ENCODE measurements around the gene LYSET.
"Not testable (repeated sequence)": the region's sequence is repeated elsewhere in the genome, so short reads cannot be mapped to it uniquely, and the experiment has no call there.

LYSET gene

GRCh38 chr14:93169619-93170018, 15.5 kb upstream of the LYSET start:
- not testable (repeated sequence) for DNase-seq

- DNase-seq = not testable (repeated sequence)
These were observed 15.0 kb upstream of the LYSET start for GRCh38 chr14:93170141-93170540.

DNA sequence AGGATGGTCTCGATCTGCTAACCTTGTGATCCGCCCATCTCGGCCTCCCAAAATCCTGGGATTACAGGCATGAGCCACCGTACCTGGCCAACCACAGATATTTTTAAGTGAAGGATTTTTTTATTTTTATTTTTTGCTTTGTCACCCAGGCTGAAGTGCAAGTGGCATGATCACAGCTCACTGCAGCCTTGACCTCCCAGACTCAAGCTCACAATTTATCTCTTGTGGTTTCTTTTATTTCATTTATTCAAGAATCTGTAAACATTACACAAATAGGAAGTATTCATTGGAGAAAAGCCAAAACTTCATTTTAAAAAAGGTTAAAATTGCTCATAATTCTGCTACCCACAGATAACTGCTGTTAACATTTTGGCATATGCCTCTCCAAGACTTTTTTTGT, 13.7 kb upstream of the LYSET start:
- DNase-seq = no peak

- no peak for DNase-seq
These were observed 11.1 kb upstream of the LYSET start for GRCh38 chr14:93173943-93174395.

DNA sequence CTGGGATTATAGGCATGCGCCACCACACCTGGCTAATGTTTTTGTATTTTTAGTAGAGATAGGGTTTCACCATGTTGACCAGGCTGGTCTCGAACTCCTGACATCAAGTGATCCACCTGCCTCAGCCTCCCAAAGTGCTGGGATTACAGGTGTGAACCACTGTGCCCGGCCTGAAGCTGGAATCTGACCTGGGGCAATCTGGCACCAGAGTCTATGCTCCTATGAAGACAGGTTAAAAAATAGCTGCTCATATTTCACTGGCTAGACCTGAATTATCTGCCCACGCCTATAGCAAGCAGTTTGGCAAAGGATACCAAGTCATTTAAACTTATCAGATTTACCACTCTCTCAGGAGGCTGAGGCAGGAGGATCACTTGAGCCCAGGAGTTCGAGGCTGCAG, 10.4 kb upstream of the LYSET start:
- DNase-seq = not testable (repeated sequence)

DNA sequence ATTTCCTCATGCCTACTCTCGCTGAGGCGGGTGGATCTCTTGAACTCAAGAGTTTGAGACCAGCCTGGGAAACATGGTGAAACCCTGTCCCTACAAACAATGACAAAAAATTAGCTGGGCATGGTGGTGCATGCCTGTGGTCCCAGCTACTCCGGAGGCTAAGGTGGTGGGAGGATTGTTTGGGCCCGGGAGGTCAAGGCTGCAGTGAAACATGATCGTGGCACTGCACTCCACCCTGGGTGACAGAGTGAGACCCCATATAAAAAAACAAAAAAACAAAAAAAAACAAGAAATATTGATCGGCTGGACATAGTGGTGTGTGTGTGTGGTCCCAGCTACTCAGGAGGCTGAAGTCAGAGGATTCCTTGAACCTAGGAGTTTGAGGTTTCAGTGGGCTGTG, 9.6 kb upstream of the LYSET start:
- no peak for DNase-seq

GRCh38 chr14:93183596-93184317, 1.4 kb upstream of the LYSET start:
- no peak for DNase-seq

DNA sequence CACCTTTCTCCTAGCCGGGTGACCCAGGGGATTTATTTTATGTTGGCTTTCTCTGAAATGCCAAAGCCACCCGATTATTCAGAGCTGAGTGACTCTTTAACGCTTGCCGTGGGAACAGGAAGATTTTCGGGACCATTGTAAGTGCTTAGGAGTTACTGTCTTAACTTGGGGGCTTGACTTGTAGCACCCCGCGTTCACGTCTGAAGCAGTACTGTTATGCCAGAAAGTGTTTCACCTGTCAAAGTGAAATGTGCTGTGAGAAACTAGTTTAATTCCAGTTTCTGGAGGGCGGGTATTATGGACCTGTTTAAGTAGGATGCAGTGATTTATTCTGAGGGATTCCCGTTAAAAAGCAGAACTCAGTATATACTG, 218 bp downstream of the LYSET start:
- no peak for DNase-seq

DNA sequence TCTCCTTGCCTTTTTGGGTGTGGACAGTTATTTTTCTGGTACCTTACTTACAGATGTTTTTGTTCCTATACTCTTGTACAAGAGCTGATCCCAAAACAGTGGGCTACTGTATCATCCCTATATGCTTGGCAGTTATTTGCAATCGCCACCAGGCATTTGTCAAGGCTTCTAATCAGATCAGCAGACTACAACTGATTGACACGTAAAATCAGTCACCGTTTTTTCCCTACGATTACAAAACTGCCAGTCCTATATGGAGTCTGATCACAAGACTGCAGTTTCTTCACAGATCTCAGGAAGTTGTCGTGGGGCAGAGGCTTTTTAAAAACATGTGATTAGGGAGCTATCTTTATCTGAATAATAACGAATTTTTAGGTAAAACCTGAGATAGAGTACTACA, 1.3 kb downstream of the LYSET start:
- DNase-seq = peak; percentile 91

DNA sequence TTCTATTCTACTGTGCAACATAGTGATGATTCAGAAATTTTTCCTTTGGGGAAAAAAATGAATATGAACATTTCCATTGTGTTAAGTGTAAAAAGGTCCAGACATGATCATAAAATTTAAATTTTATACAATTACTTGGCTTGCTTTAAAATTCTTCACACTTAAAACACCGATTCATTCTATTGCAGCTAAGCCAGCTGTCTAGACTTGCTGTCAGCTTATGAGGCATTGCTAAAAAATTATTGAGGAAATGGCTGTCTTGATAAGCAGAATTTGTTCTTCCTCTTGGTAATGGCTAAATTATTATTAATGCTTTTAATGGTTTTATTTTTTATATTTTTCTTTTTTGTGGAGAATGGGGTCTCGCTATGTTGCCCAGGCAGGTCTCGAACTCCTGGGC, 1.8 kb downstream of the LYSET start:
- DNase-seq = no peak

DNA sequence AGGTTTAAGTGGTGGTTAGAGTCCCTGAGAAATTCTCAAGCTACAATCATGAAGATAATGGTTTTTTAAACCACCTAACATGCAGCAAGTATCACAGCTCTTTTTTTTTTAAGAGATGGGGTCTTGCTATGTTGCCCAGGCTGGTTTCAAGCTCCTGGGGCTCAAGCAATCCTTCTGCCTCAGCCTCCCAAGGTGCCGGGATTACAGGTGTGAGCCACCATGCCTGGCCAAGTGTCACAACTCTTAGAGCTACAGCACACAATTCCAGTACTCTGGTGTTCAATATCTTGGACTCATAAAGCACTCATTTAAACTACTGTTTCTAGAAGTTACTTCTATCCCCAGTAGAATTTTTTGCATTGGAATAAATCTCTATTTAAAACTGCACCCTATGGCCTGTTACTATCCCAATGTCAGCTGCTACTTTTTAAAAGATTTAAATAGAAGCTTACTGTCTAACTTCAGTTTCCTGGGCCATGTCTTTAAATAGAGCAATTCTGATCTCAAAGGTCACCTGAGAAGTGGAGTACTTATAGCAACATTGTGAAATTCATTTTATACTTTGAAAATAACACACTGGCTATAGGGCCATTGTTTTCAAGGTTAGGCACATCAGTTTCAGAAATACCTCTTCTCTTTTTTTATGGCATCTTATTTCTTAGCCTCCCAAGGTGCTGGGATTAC, 10.3 kb downstream of the LYSET start:
- no peak for DNase-seq

GRCh38 chr14:93199031-93199430, 13.9 kb downstream of the LYSET start:
- no peak for DNase-seq

- DNase-seq = no peak
These were observed 15.4 kb downstream of the LYSET start for GRCh38 chr14:93200553-93200952.

- no peak for DNase-seq
These were observed 16.1 kb downstream of the LYSET start for GRCh38 chr14:93201155-93201704.

- DNase-seq = peak; percentile 98
These were observed 21.8 kb downstream of the LYSET start, which contains the start of the genes GON7 and UBR7 for GRCh38 chr14:93206793-93207467. TSS of gene GON7 (minus strand) at chr14:93207065. CDS start at chr14:93207037, 28 bp downstream. TSS of gene UBR7 (plus strand) at chr14:93207256. CDS start at chr14:93207292, 36 bp downstream.

GRCh38 chr14:93207468-93208308, 22.6 kb downstream of the LYSET start:
- DNase-seq = peak; percentile 68

DNA sequence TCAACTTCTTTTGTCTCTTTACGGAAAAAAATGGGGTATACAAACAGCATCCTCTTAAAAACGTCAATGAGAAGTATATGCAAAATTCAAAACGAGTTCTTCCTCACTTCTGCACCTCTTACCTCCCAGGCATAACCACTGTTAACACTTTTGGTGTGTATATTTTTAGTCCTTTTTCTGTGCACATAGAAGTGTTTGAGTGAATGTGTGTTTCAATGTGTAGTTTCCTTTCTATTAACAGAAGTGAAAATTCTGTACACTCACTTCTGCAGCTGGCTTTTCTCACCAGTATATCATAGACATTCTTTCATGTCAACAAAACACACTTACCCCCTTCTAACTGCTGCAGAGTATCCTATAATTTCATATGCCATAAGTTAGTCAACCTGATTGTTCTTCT, 27.3 kb downstream of the LYSET start:
- DNase-seq = no peak

- DNase-seq = no peak
These were observed 29.5 kb downstream of the LYSET start for GRCh38 chr14:93214598-93214997.

DNA sequence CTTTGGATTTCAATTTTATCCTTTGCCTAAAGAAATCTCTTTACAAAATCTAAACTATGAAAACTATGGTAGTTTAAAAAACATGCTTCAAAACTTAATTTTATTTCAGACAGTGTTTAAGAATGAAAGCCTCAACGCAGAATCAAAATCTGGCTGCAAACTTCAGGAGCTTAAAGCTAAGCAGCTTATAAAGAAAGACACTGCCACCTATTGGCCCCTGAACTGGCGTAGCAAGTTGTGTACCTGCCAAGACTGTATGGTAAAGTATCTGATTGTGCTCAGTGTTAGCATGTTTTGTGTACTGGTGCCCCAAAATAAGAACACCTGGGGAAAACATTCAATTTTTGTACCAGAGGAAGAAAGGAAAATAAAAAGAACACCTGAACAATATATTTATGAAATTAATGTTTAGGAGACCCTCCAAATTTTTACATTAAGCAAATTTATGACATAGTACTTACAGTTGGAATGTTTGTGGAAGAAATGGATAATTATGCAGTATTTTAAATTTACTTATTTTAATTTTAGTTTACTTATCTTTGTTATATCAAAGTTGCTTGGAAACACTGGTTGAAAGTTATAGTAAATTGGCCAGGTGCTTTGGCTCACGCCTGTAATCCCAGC, 34.1 kb downstream of the LYSET start:
- peak; percentile 55 for DNase-seq

DNA sequence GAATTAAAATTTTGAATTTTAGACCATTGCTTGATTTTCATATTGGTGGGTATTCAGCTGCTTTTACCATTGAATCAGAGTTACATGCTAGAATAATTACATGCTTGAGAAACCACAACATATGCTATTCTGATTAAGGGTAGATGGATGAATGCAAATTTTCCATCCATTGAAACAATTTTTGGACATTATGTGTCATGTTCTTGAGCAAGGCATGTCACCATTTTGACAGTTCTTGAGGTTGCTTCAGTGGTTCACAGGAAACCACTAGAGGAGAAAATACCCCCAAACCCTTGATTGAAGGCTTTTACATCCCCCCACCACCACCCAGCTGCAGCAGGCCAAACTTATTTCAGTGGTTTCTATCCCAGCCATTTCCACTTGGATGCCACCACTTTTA, 35.4 kb downstream of the LYSET start:
- DNase-seq = no peak

- no peak for DNase-seq
These were observed 38.4 kb downstream of the LYSET start for GRCh38 chr14:93223565-93223964.

- DNase-seq = no peak
These were observed 43.4 kb downstream of the LYSET start for GRCh38 chr14:93228550-93228949.

All from suppressor macrophage treated with lipopolysaccharide for 4 hours (primary cell).